Measurements from ENCODE around the gene ATF6B.
"Not testable (repeated sequence)": the region's sequence is repeated elsewhere in the genome, so short reads cannot be mapped to it uniquely, and the experiment has no call there.

The ATF6B gene

DNA sequence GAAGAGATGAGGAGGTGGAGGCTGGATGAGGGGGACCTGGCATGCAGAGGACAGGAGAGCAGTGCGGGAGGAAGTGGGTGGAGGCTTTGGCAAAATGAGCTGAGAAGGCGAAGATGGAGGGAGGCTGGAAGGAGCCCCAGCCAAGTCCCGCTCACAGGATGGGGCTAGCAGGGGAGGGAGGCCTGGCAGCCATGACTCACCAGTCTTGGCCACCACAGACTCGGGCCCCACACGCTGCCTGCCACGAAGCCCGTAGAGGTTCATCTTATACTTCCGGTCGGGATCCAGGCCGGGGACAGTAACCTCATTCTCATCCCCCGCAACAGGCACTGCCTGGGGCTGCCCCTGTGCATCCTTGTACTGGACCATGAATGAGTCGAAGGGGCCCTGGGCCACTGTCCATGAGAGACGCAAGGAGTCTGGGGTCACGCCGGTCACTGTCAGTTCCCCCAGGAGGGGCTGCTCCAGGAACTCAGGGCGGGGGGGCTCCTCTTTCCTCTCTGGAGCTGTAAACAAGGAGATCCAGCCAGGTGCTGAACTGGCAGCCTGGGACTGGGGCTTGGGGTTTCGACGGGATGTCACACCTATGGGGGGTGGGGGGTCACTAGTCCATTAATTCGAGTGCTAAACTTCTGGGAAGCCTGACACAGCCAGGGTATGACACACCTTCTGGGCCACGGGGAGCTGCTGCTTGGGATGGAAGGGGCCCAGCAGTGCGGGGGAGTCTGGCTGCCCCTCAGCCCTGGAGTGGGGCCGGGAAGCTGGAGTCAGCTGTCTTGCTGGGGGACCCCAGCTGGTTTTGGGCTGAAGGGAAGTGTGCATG lies 46.7 kb downstream of the ATF6B start:
- DNase-seq (ENCODE audit: low read depth) = no peak

GRCh38 chr6:32079566-32080290 lies 48.3 kb downstream of the ATF6B start:
- no peak for DNase-seq (ENCODE audit: low read depth)

DNA sequence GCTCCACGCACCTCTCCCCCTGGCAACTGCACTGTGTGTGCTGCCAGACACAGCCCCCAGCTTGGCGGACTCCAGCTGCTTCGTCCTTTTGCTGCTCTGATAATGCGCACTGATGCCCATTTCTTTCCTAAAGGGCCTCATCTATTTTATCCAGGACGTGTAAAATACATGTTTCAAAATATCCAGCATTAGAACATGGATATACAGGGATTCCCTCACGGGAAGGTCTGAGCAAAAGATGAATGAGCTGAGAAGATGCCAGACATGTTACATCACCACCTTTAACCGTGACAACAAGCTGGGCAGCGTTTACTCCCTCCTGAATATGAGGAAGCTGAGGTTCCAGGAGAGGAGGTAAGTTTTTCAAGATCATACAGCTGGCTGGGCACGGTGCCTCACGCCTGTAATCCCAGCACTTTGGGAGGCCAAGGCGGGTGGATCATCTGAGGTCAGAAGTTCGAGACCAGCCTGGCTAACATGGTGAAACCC lies 51.7 kb downstream of the ATF6B start:
- no peak for DNase-seq (ENCODE audit: low read depth)

DNA sequence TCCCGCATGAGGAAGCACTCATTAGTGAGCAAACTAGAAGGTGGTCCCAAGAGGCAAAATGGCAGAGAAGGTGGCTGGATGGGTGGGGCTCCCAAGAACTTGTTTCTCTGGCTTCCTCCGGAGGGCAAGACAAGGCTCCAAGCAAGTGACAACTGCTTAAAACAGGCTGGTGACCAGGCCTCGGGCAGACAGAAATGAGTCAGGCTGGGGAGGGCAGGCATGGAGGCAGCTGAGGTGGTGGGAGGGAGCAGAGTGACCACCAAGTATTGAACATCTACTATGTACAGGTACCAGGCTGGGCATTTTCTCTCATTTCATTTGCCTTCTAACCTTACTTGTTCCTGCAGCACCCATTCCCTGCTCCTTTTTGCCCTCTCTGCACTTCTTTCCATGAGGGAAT lies 52.3 kb downstream of the ATF6B start:
- DNase-seq (ENCODE audit: low read depth) = no peak

DNA sequence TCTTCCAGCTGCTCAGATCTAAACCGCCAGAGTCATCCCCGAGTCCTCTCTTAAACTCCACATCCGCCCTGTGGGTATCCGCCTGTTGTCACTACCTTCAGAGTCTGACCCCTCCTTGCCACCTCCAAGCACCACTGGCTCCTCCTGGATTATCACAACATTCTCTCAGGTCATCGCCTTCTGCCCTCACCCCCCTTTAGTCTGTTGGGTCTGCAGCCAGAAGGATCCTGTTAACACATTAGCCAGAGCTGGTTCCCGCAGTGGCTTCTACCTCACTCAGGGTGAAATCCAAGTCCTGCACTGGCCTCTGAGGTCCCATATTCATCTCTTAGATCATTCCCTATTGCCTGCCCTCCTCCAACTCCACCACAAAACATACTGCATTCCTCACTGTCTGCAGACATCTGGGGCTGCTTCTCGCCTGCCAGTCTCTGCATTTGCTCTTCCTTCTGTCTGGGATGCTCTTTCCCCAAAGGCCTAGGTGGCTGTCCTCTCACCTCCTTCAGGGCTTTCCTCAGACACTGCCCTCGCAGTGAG lies 53.0 kb downstream of the ATF6B start:
- DNase-seq (ENCODE audit: low read depth) = no peak

DNA sequence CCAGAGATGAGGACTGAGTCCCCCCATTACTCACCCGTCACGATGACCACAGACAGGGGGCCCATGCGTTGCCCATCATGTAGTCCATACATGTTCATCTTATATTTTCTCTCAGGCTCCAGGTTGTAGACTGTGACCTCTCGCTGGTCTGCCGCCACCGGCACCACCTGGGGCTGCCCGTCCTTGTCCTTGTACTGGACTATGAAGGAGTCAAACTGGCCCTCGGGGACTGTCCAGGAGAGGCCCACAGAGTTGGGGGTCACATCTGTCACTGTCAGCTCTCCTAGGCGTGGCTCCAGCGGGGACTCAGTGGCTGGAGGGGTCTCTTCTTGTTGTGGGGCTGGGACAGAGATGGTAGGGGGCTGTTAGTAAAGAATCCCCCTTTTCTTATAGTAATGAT lies 54.4 kb downstream of the ATF6B start:
- no peak for DNase-seq (ENCODE audit: low read depth)

- DNase-seq (ENCODE audit: low read depth) = no peak
These were observed 54.9 kb downstream of the ATF6B start for GRCh38 chr6:32073101-32073500.

- no peak for DNase-seq (ENCODE audit: low read depth)
These were observed 57.1 kb downstream of the ATF6B start for GRCh38 chr6:32070814-32071543.

DNA sequence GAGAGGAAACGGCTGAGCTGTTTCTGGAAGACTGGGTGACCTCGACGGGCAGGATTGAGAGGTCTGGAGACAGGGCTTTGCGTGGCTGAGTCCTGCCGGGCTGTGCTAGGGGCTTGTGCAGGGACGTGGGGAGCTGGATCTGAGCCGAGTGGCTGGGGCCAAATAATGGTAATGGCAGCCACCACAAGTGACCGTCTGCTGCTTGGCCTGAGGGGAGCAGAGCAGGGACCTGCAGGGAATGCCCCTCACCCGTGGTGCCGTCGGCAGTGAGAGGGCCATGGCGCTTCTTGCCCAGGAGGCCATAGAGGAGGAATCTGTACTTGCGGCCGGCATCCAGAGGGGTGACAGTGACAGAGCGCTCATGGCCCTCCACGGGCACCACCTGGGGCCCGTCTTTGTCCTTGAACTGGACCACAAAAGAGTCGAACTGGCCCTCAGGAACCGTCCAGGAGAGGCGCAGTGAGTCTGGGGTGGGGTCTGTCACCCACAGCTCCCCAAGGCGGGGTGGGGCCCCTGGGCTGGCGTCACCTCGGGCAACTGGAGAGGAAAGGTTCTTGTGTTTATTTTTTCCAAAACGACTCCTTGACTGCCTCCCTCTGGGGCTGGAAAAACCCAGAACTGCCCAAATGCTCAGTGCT lies 58.0 kb downstream of the ATF6B start:
- no peak for DNase-seq (ENCODE audit: low read depth)

GRCh38 chr6:32069460-32069859 lies 58.6 kb downstream of the ATF6B start:
- DNase-seq (ENCODE audit: low read depth) = no peak

GRCh38 chr6:32068867-32069266 lies 59.2 kb downstream of the ATF6B start:
- no peak for DNase-seq (ENCODE audit: low read depth)

DNA sequence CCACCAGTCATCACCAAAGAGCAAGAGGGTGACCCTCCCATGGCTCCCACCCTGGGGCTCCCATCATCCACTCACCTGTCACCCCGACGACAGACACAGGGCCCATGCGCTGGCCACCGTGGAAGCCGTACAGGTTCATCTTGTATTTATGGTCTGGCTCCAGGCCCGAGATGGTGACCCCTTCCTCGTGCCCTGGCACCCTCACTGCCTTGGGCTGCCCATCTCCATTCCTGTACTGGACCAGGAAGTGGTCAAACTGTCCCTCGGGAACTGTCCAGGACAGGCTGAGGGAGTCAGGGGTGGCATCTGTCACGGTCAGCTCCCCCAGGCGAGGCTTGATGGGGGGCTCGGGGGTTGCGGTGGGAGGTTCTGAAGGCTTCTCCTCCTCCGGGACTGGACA lies 59.7 kb downstream of the ATF6B start:
- not testable (repeated sequence) for DNase-seq (ENCODE audit: low read depth)

GRCh38 chr6:32067521-32067920 lies 60.5 kb downstream of the ATF6B start:
- not testable (repeated sequence) for DNase-seq (ENCODE audit: low read depth)
